ENCODE data around the gene COL16A1. TPM values are rescaled to one million over a fixed set of nuclear protein-coding genes. Genes with fewer than 3 reads are reported as not detected.

Gene COL16A1
- total RNA-seq, 4 donors from 2014 or later = 67.2 to 169 (median 149) TPM

GRCh38 chr1:31609514-31610118 is 94.2 kb downstream of the COL16A1 start:
- no peak for TF ChIP-seq EP300 (IDR thresholded peaks at IDR 0.05)
- no peak for TF ChIP-seq POLR2A (IDR thresholded peaks at IDR 0.05)
- TF ChIP-seq POLR2AphosphoS5 (IDR thresholded peaks at IDR 0.05) = no peak
- no peak for TF ChIP-seq CTCF (IDR thresholded peaks at IDR 0.05)
- H3K27ac ChIP-seq = no peak overlapping the region
- no peaks in the 10 kb centered on the region for H3K4me1 ChIP-seq
- H3K27me3 ChIP-seq = peaks cover under 1% of the 10 kb centered on the region
- no peaks in the 10 kb centered on the region for H3K9me3 ChIP-seq
- WGBS, 2 donors (ENCODE audit: low coverage in 1 of 2) = 0 to 12% methylated on average over 1 of the region's 1 CpG
- H3K36me3 ChIP-seq = no peaks in the 10 kb centered on the region
- no peak for ATAC-seq
- no peak overlapping the region for H3K4me3 ChIP-seq

GRCh38 chr1:31607360-31607759 is 96.5 kb downstream of the COL16A1 start:
- Histone ChIP-seq H3K27me3 (no peaks in the 10 kb centered on the region), H3K36me3 (no peaks in the 10 kb centered on the region), H3K4me1 (no peaks in the 10 kb centered on the region), H3K27ac (no peak overlapping the region), H3K4me3 (no peak overlapping the region), H3K9me3 (no peaks in the 10 kb centered on the region)
- ATAC-seq = no peak
- 80 to 87% methylated on average over 3 to 4 of the region's 5 CpGs for WGBS, 2 donors (ENCODE audit: low coverage in 1 of 2)
- TF ChIP-seq POLR2A (IDR thresholded peaks at IDR 0.05) (no peak), EP300 (IDR thresholded peaks at IDR 0.05) (no peak), CTCF (IDR thresholded peaks at IDR 0.05) (no peak), POLR2AphosphoS5 (IDR thresholded peaks at IDR 0.05) (no peak)

- Histone ChIP-seq H3K4me1 (no peaks in the 10 kb centered on the region), H3K27me3 (no peaks in the 10 kb centered on the region), H3K27ac (no peak overlapping the region), H3K4me3 (no peak overlapping the region), H3K36me3 (no peaks in the 10 kb centered on the region), H3K9me3 (no peaks in the 10 kb centered on the region)
- WGBS, 2 donors (ENCODE audit: low coverage in 1 of 2) = 92% methylated on average over 3 of the region's 4 CpGs; no CpG with 5 or more reads in 1 of the 2 donors
- ATAC-seq = no peak
- TF ChIP-seq POLR2AphosphoS5 (IDR thresholded peaks at IDR 0.05) = no peak
- no peak for TF ChIP-seq EP300 (IDR thresholded peaks at IDR 0.05)
- TF ChIP-seq CTCF (IDR thresholded peaks at IDR 0.05) = no peak
- no peak for TF ChIP-seq POLR2A (IDR thresholded peaks at IDR 0.05)
Measured at GRCh38 chr1:31605908-31606427, 97.8 kb downstream of the COL16A1 start.

Other genes starting within 250 kb of the COL16A1 start
- 100 to 1,000 TPM; 152 to 368 (median 248) TPM for gene TINAGL1, start 127.5 kb downstream of the COL16A1 start, total RNA-seq
- gene HCRTR1, start 86.3 kb downstream of the COL16A1 start, total RNA-seq = under 1 TPM in 3 of 4 donors, not detected in 1; 0.23 to 0.82 (median 0.67) TPM
- 100 to 1,000 TPM in 1 of 4 donors, 10 to 100 TPM in 3; 71.3 to 109 (median 88.7) TPM for gene PEF1, start 59.1 kb downstream of the COL16A1 start, total RNA-seq
- gene ADGRB2, start 60.3 kb upstream of the COL16A1 start, total RNA-seq = 1 to 10 TPM; 1.7 to 6.0 (median 3.2) TPM
- gene SPOCD1, start 112.0 kb upstream of the COL16A1 start, total RNA-seq = 1 to 10 TPM in 2 of 4 donors, under 1 TPM in 1, not detected in 1; 0.27 to 1.6 (median 1.3) TPM
- gene PTP4A2, start 234.4 kb upstream of the COL16A1 start, total RNA-seq = 100 to 1,000 TPM; 203 to 273 (median 250) TPM